OCI-LY7 (cell line): ENCODE results near the gene EPS15. TPM values are rescaled to one million over a fixed set of nuclear protein-coding genes. Genes with fewer than 3 reads are reported as not detected.

Source experiments
- BruUV-seq: library from RNA; stranded (reverse); fragments of 400-500 nt; replicated peaks from 2 replicates; lab custom pipeline; 2021; lab: Mats Ljungman, UMichigan
- CTCF ChIA-PET: fragments of 300-600 bp; sonication (Branson Sonifier 250); formaldehyde crosslinking; loops from one replicate; lab custom pipeline; 2022; ENCODE audit warnings: antibody characterized with exemption; ENCODE audit not compliant: unreplicated experiment; lab: Charles Lee
- POLR2A ChIA-PET: fragments of 300-600 bp; sonication (Branson Sonifier 250); formaldehyde crosslinking; loops from one replicate; lab custom pipeline; 2022; ENCODE audit warnings: antibody characterized with exemption; lab: Charles Lee
- DNase-seq: peaks from one replicate; pipeline ENCODE4 v3.0.0-alpha.2; 2015; ENCODE audit warnings: low spot score
- H2AFZ ChIP-seq: fragments of 200-600 bp; sonication (generic), shearing (Covaris generic); 2 replicates; pipeline ENCODE4 v1.6.1; 2014; ENCODE audit warnings: mild to moderate bottlenecking, antibody characterized with exemption, low read length, moderate library complexity
- H3K27ac ChIP-seq: fragments of 200-600 bp; sonication (generic); 2 replicates; pipeline ENCODE4 v1.5.1; 2014; ENCODE audit warnings: mixed run types, low read depth, mild to moderate bottlenecking, moderate library complexity, low read length, inconsistent platforms; ENCODE audit not compliant: poor library complexity, severe bottlenecking
- H3K36me3 ChIP-seq: fragments of 200-600 bp; sonication (generic); 2 replicates; pipeline ENCODE4 v1.6.1; 2014; ENCODE audit warnings: mild to moderate bottlenecking, antibody characterized with exemption, low read length, moderate library complexity, mixed read lengths; ENCODE audit not compliant: insufficient read depth
- H3K4me1 ChIP-seq: fragments of 200-600 bp; sonication (generic); 2 replicates; pipeline ENCODE4 v1.5.1; 2014; ENCODE audit warnings: mild to moderate bottlenecking, low read length; ENCODE audit not compliant: insufficient read depth, poor library complexity, severe bottlenecking
- H3K4me2 ChIP-seq: fragments of 200-600 bp; sonication (generic); 2 replicates; pipeline ENCODE4 v1.6.1; 2014; ENCODE audit warnings: mild to moderate bottlenecking, low read length
- H3K4me3 ChIP-seq: fragments of 200-600 bp; sonication (generic); 2 replicates; pipeline ENCODE4 v1.5.1; 2014; ENCODE audit warnings: mild to moderate bottlenecking, low read depth, low read length; ENCODE audit not compliant: poor library complexity, severe bottlenecking
- H3K79me2 ChIP-seq: fragments of 200-600 bp; sonication (generic); 2 replicates; pipeline ENCODE4 v1.6.1; 2016; ENCODE audit warnings: low read depth, mild to moderate bottlenecking, low read length, moderate library complexity, mixed read lengths; ENCODE audit not compliant: insufficient read depth
- H3K9me2 ChIP-seq: fragments of 200-600 bp; sonication (generic); 2 replicates; pipeline ENCODE4 v1.6.1; 2016; ENCODE audit warnings: mild to moderate bottlenecking, low read length, mixed read lengths; ENCODE audit not compliant: insufficient read depth
- H3K9me3 ChIP-seq: fragments of 200-600 bp; sonication (generic); 2 replicates; pipeline ENCODE4 v1.6.1; 2014; ENCODE audit warnings: mild to moderate bottlenecking, mixed run types, low read length, mixed read lengths
- H4K20me1 ChIP-seq: fragments of 200-600 bp; sonication (generic); 2 replicates; pipeline ENCODE4 v1.6.1; 2014; ENCODE audit warnings: mild to moderate bottlenecking, antibody characterized with exemption, low read length, moderate library complexity, mixed read lengths; ENCODE audit not compliant: insufficient read depth
- CTCF ChIP-seq: fragments of 200-600 bp; sonication (generic); conservative IDR thresholded peaks from 2 replicates; pipeline ENCODE4 v1.5.1; 2014; ENCODE audit warnings: mild to moderate bottlenecking, antibody characterized with exemption, low read length, moderate library complexity, mixed read lengths
- EZH2phosphoT487 ChIP-seq: fragments of 200-600 bp; sonication (generic); IDR thresholded peaks from 2 replicates; pipeline ENCODE4 v1.6.1; 2018; ENCODE audit warnings: low read depth, borderline replicate concordance, mild to moderate bottlenecking, mixed run types, antibody characterized with exemption, low read length, moderate library complexity, mixed read lengths
- intact Hi-C: fragments of 100-400 bp; cut with micrococcal nuclease; formaldehyde crosslinking; loops from one replicate; pipeline ENCODE4 v1.10.0; 2022; ENCODE audit not compliant: unreplicated experiment
- total RNA-seq, 2 experiments: library from RNA; depleted of rRNA in 1 of 2; stranded (reverse); fragments of >200 nt in 1 of 2; shearing (Covaris generic) in 1 of 2; gene quantifications; 2 replicates each; pipeline ENCODE4 v1.2.3, GENCODE V29; 2014 to 2022

Gene EPS15
- total RNA-seq, 2 experiments from 2014 or later, result 23.8 to 73.2 TPM

- H3K4me1 ChIP-seq, result no peaks in the 10 kb centered on the region
- H3K4me3 ChIP-seq, result no peak overlapping the region
- ChIA-PET POLR2A (interaction anchor here (0.6 to 1.8 kb wide), 8 partner anchors 15 to 392 kb away, joined by 3 to 7 read pairs (median 3); no protein-coding TSS in a partner anchor), CTCF (no interaction called here)
- no peak overlapping the region for H3K27ac ChIP-seq
- H3K9me2 ChIP-seq, result no peaks in the 10 kb centered on the region
- TF ChIP-seq CTCF (no peak), EZH2phosphoT487 (no peak)
- DNase-seq, result no peak
- H3K9me3 ChIP-seq, result no peaks in the 10 kb centered on the region
- H3K79me2 ChIP-seq, result no peaks in the 10 kb centered on the region
- H4K20me1 ChIP-seq, result no peaks in the 10 kb centered on the region
- H3K4me2 ChIP-seq, result no peak overlapping the region
- no TSS peak for BruUV-seq
- H2AFZ ChIP-seq, result no peak overlapping the region
- intact Hi-C loops, result no loop called here
- peaks cover 48% of the 10 kb centered on the region for H3K36me3 ChIP-seq
Observed at GRCh38 chr1:51445351-51446090, 73.5 kb downstream of the EPS15 start.

- Histone ChIP-seq H3K79me2 (no peaks in the 10 kb centered on the region), H3K9me3 (no peaks in the 10 kb centered on the region), H3K4me1 (no peaks in the 10 kb centered on the region), H3K36me3 (peaks cover 49% of the 10 kb centered on the region), H3K27ac (no peak overlapping the region), H3K9me2 (no peaks in the 10 kb centered on the region), H3K4me3 (no peak overlapping the region), H3K4me2 (no peak overlapping the region), H2AFZ (no peak overlapping the region), H4K20me1 (no peaks in the 10 kb centered on the region)
- ChIA-PET CTCF (no interaction called here), POLR2A (interaction anchor here (0.6 to 1.8 kb wide), 8 partner anchors 9 to 1314 kb away, joined by 3 to 9 read pairs (median 4); no protein-coding TSS in a partner anchor)
- DNase-seq, result no peak
- BruUV-seq, result no TSS peak
- TF ChIP-seq CTCF (no peak), EZH2phosphoT487 (no peak)
- intact Hi-C loops, result loop anchor here (5.0 kb wide), 1 partner anchor 42 kb away; no protein-coding TSS in a partner anchor
Observed at GRCh38 chr1:51444534-51445192, 74.4 kb downstream of the EPS15 start.
